Astrocyte (in vitro differentiated cells and primary cell): ENCODE measurements around the gene RNF103. TPM values are rescaled to one million over a fixed set of nuclear protein-coding genes. Genes with fewer than 3 reads are reported as not detected.

Experiments
- DNase-seq: peaks from one replicate; pipeline ENCODE4 v3.0.0-alpha.2; 2010; ENCODE audit warnings: low read depth
- FAIRE-seq: peaks from 2 replicates; lab custom pipeline; 2011; peaks lifted over from hg19 to GRCh38; lab: Jason Lieb, UNC
- H2AFZ ChIP-seq: 2 replicates; pipeline ENCODE4 v1.6.0; 2012; ENCODE audit warnings: low read depth, low read length, inconsistent platforms
- H3K27ac ChIP-seq: 2 replicates; pipeline ENCODE4 v1.5.1; 2011; ENCODE audit warnings: low read depth, low read length, inconsistent platforms
- H3K27me3 ChIP-seq: 2 replicates; pipeline ENCODE4 v1.6.0; 2011; ENCODE audit warnings: low read length, inconsistent platforms; ENCODE audit not compliant: insufficient read depth
- H3K36me3 ChIP-seq: 2 replicates; pipeline ENCODE4 v1.5.1; 2011; ENCODE audit warnings: low read length, inconsistent platforms; ENCODE audit not compliant: insufficient read depth
- H3K4me1 ChIP-seq: 2 replicates; pipeline ENCODE4 v1.5.1; 2011; ENCODE audit warnings: low read length, inconsistent platforms; ENCODE audit not compliant: insufficient read depth
- H3K4me2 ChIP-seq: 2 replicates; pipeline ENCODE4 v1.6.0; 2012; ENCODE audit warnings: low read length, inconsistent platforms
- H3K4me3 ChIP-seq: 2 replicates; pipeline ENCODE4 v1.5.1; 2011; ENCODE audit warnings: low read depth, mild to moderate bottlenecking, low read length, inconsistent platforms; ENCODE audit not compliant: insufficient read depth
- H3K79me2 ChIP-seq: 2 replicates; pipeline ENCODE4 v1.6.0; 2012; ENCODE audit warnings: mild to moderate bottlenecking, low read length, inconsistent platforms; ENCODE audit not compliant: insufficient read depth
- H3K9ac ChIP-seq: 2 replicates; pipeline ENCODE4 v1.6.0; 2012; ENCODE audit warnings: mild to moderate bottlenecking, low read length, inconsistent platforms
- H3K9me3 ChIP-seq: 2 replicates; pipeline ENCODE4 v1.5.1; 2012; ENCODE audit warnings: low read depth, mild to moderate bottlenecking, low read length, inconsistent platforms; ENCODE audit not compliant: insufficient read depth
- H4K20me1 ChIP-seq: 2 replicates; pipeline ENCODE4 v1.6.0; 2012; ENCODE audit warnings: low read length, inconsistent platforms; ENCODE audit not compliant: insufficient read depth
- H3K27ac Mint-ChIP-seq: one replicate; pipeline ENCODE4 v1.8.0; 2021; ENCODE audit warnings: mild to moderate bottlenecking, mixed read lengths; ENCODE audit not compliant: unreplicated experiment
- H3K27me3 Mint-ChIP-seq: one replicate; pipeline ENCODE4 v1.8.0; 2021; ENCODE audit warnings: low read depth, mixed read lengths; ENCODE audit not compliant: unreplicated experiment
- H3K36me3 Mint-ChIP-seq: one replicate; pipeline ENCODE4 v1.8.0; 2021; ENCODE audit warnings: low read depth, mixed read lengths; ENCODE audit not compliant: unreplicated experiment
- H3K4me1 Mint-ChIP-seq: one replicate; pipeline ENCODE4 v1.8.0; 2021; ENCODE audit warnings: low read depth, mixed read lengths; ENCODE audit not compliant: unreplicated experiment
- H3K4me3 Mint-ChIP-seq: one replicate; pipeline ENCODE4 v1.8.0; 2021; ENCODE audit warnings: mild to moderate bottlenecking, moderate library complexity, mixed read lengths; ENCODE audit not compliant: unreplicated experiment
- H3K9me3 Mint-ChIP-seq: one replicate; pipeline ENCODE4 v1.8.0; 2021; ENCODE audit warnings: mild to moderate bottlenecking, mixed read lengths; ENCODE audit not compliant: unreplicated experiment
- EZH2 ChIP-seq: IDR thresholded peaks from 2 replicates; pipeline ENCODE4 v1.6.1; 2012; ENCODE audit warnings: mild to moderate bottlenecking, low read length, inconsistent platforms; ENCODE audit not compliant: insufficient read depth
- total RNA-seq: library from RNA; stranded (reverse); gene quantifications from 2 replicates; pipeline ENCODE4 v1.2.1, GENCODE V29; 2021
- TF ChIP-seq, protein P1 (sequence below): IDR thresholded peaks from 2 replicates; pipeline ENCODE4 v1.5.1; 2011; ENCODE audit warnings: low read depth, mild to moderate bottlenecking, inconsistent platforms, low read length, moderate library complexity; ENCODE audit not compliant: insufficient read depth

The RNF103 gene
- total RNA-seq, 1 donor from 2014 or later = 21.5 TPM

DNA sequence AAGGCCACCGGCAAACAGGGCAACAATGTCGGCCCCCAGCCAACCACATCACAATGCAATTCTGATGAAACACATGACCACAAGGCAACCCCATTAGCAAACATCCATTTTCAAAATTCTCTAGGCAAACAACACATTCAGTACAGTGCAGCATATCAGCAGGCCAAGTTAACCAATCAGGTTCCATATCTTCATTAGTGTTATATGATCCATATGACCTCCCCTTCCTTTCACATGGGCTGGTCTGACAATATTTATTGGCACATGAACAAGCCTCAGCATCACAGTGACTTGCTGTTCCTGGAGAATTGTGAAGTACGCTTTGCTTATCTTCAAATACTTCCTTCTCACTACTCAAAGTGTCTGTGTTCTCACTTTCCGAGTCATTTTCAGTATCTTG is 19.8 kb downstream of the RNF103 start:
- Histone ChIP-seq H3K36me3 (no peaks in the 10 kb centered on the region), H3K4me1 (no peaks in the 10 kb centered on the region), H3K4me2 (no peak overlapping the region), H3K27me3 (no peaks in the 10 kb centered on the region), H3K27ac (no peak overlapping the region), H3K9me3 (no peaks in the 10 kb centered on the region), H3K4me3 (no peak overlapping the region), H4K20me1 (no peaks in the 10 kb centered on the region), H3K79me2 (no peaks in the 10 kb centered on the region), H2AFZ (no peak overlapping the region), H3K9ac (no peak overlapping the region)
- peaks cover 12% of the 10 kb centered on the region for H3K36me3 Mint-ChIP-seq
- no peaks in the 10 kb centered on the region for H3K4me1 Mint-ChIP-seq
- no peak for DNase-seq
- no peaks in the 10 kb centered on the region for H3K27me3 Mint-ChIP-seq
- no peak overlapping the region for H3K4me3 Mint-ChIP-seq
- no peak overlapping the region for H3K27ac Mint-ChIP-seq
- H3K9me3 Mint-ChIP-seq = no peaks in the 10 kb centered on the region
- TF ChIP-seq, protein P1, sequence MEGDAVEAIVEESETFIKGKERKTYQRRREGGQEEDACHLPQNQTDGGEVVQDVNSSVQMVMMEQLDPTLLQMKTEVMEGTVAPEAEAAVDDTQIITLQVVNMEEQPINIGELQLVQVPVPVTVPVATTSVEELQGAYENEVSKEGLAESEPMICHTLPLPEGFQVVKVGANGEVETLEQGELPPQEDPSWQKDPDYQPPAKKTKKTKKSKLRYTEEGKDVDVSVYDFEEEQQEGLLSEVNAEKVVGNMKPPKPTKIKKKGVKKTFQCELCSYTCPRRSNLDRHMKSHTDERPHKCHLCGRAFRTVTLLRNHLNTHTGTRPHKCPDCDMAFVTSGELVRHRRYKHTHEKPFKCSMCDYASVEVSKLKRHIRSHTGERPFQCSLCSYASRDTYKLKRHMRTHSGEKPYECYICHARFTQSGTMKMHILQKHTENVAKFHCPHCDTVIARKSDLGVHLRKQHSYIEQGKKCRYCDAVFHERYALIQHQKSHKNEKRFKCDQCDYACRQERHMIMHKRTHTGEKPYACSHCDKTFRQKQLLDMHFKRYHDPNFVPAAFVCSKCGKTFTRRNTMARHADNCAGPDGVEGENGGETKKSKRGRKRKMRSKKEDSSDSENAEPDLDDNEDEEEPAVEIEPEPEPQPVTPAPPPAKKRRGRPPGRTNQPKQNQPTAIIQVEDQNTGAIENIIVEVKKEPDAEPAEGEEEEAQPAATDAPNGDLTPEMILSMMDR = no peak
- no peak for TF ChIP-seq EZH2
- no peak for FAIRE-seq

DNA sequence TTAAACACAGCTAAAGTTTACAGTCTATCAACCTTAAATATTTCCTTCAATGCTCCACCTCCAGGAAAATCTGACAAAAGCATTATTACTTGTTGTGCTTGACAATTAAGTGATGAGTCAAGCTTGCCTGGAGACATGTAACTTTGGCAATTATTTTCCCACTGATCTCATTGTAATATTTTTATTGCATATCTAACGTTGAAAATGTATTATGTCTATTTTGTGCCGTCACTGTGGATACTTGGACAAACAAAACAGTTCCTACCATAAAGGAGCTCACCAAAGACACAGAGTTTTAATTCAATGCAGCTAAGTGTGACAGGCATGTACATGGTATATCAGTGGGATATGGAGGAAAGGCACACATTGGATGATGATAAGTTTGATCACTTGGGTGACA is 24.7 kb downstream of the RNF103 start:
- Histone ChIP-seq H3K4me2 (no peak overlapping the region), H3K79me2 (no peaks in the 10 kb centered on the region), H3K4me3 (no peak overlapping the region), H3K27me3 (no peaks in the 10 kb centered on the region), H2AFZ (no peak overlapping the region), H3K4me1 (no peaks in the 10 kb centered on the region), H4K20me1 (no peaks in the 10 kb centered on the region), H3K27ac (no peak overlapping the region), H3K36me3 (no peaks in the 10 kb centered on the region), H3K9me3 (no peaks in the 10 kb centered on the region), H3K9ac (no peak overlapping the region)
- FAIRE-seq = no peak
- TF ChIP-seq, protein P1 = no peak
- no peak for TF ChIP-seq EZH2
- H3K9me3 Mint-ChIP-seq = no peaks in the 10 kb centered on the region
- H3K36me3 Mint-ChIP-seq = peaks cover 2% of the 10 kb centered on the region
- no peak overlapping the region for H3K4me3 Mint-ChIP-seq
- H3K27me3 Mint-ChIP-seq = no peaks in the 10 kb centered on the region
- H3K27ac Mint-ChIP-seq = no peak overlapping the region
- DNase-seq = no peak
- no peaks in the 10 kb centered on the region for H3K4me1 Mint-ChIP-seq

DNA sequence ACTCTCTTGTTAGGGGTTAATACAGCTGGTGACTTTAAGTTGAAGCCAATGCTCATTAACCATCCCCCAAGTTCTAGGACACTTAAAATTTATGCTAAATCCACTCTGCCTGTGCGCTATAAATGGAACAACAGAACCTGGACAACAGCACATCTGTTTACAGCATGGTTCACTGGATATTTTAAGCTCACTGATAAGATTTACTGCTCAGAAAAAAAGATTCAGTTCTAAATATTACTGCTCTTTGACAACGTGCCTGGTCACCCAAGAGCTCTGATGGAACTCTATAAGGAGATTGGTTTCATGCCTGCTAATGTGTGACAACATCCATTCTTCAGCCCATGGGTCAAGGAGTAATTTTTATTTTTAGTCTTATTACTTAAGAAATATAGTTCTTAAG is 27.5 kb downstream of the RNF103 start:
- Histone ChIP-seq H3K9me3 (no peaks in the 10 kb centered on the region), H3K9ac (no peak overlapping the region), H3K27me3 (no peaks in the 10 kb centered on the region), H3K27ac (no peak overlapping the region), H3K4me2 (no peak overlapping the region), H3K79me2 (no peaks in the 10 kb centered on the region), H3K36me3 (no peaks in the 10 kb centered on the region), H3K4me1 (no peaks in the 10 kb centered on the region), H4K20me1 (no peaks in the 10 kb centered on the region), H2AFZ (no peak overlapping the region), H3K4me3 (no peak overlapping the region)
- Mint-ChIP-seq H3K36me3 (no peaks in the 10 kb centered on the region), H3K9me3 (no peaks in the 10 kb centered on the region), H3K27me3 (no peaks in the 10 kb centered on the region), H3K27ac (no peak overlapping the region), H3K4me3 (no peak overlapping the region), H3K4me1 (no peaks in the 10 kb centered on the region)
- DNase-seq (no peak), FAIRE-seq (no peak)
- no peak for TF ChIP-seq EZH2
- TF ChIP-seq, protein P1 = no peak
